ENCODE measurements around the gene OCA2.

The OCA2 gene

DNA sequence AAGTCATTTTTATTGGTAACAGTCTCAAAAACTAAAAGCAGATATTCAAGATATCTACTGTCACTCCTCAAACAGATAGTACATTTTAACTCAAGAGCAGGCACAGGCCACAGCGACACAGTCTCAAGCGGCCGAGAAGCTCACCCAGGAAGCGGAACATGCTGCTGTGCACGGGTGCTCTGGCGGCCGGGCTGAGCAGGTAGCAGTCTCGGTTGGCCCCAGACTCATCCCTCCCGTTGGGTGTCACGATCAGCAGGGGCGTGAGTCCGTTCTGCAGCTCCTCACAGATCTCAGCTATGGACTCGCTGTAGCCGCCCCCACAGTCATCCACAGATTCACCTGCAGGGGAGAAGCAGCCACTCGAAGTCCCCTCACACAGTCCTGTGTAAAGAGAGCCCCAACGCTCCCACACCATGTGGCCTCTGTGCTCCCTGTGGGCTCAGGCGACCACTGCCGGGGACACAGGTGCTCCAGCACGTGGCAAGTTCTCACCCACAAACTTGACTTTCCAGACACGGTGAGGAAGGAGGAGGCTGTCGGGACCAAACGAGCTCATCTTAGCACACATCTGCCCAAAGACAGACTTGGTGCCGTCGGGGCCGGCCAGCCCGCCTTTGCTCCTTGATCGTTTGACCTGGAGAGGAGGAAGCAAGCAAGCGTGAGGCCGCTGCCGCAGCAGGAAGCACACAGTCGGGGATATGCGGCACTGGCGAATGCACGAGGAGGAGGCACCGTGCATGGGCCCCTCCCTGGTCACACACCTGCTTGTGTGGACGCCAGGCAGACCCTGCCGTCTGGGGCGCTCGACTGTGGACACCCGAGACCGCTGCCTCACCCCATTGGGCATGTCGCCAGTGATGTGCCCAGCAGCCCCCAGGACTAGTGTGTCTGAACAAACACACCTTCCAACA, 17.7 kb upstream of the OCA2 start:
- TF ChIP-seq, protein P1, sequence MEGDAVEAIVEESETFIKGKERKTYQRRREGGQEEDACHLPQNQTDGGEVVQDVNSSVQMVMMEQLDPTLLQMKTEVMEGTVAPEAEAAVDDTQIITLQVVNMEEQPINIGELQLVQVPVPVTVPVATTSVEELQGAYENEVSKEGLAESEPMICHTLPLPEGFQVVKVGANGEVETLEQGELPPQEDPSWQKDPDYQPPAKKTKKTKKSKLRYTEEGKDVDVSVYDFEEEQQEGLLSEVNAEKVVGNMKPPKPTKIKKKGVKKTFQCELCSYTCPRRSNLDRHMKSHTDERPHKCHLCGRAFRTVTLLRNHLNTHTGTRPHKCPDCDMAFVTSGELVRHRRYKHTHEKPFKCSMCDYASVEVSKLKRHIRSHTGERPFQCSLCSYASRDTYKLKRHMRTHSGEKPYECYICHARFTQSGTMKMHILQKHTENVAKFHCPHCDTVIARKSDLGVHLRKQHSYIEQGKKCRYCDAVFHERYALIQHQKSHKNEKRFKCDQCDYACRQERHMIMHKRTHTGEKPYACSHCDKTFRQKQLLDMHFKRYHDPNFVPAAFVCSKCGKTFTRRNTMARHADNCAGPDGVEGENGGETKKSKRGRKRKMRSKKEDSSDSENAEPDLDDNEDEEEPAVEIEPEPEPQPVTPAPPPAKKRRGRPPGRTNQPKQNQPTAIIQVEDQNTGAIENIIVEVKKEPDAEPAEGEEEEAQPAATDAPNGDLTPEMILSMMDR (conservative IDR thresholded peaks at IDR 0.05) = no peak
- no peak overlapping the region for H3K27ac ChIP-seq

DNA sequence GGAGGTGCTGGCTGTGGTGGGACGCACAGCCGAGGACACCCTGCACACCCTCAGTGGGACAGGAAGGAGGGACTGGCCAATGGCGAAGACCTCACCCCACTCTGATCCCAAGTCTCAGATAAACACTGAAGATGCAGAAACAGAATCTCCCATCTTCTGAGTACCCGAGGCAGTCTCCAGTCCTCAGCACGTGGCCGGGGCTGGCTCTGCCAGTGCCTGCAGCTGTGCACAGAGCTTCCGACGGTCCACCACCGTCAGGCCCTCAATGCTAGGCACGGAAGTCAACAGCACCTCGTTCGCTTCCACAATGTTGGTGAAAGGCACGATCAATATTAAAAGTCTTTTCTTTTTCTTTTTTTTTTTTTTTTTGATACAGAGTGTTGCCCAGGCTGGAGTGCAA, 16.8 kb upstream of the OCA2 start:
- no peak overlapping the region for H3K27ac ChIP-seq
- TF ChIP-seq, protein P1 (conservative IDR thresholded peaks at IDR 0.05) = no peak

DNA sequence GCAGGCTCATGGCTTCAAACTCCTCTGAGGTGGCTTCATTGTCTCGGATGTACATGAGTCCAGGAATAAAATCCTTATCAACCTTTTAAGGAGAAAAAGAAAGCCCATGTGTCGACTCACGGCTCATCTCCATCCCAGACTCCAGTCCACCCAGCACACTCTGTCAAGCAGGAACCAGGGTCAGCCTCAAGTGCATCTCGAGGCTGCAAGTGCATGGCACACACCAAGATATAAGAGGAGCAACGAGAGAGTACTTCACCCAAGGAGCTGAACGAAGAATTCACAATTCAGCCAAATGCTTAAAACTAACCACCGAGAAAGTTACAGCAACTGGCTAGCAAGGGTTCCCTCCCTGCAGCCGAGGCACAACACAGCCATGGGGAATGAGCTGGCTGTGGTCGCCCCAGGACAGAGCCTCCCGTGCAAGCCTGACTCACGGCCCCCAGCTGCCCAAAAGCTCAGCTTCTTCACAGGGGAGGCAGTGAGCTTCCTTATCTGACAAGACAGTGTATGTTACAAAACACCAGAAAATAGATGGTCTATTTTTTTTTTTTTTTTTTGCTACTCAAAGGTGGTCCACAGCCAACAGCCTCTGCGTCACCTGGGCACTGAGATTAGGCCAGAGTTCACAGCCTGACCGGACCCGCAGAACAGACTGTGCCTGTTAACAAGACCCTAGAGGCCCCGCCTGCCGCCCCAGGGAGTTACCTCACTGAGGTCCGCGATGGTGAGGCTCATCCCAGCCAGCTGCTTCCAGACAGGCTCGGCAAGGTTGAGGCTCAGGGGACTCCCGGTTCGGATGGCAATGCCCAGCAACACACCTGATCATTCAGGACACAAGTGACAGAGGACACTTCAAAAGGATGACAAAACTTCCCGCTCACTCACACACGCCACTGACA, 15.9 kb upstream of the OCA2 start:
- H3K27ac ChIP-seq = no peak overlapping the region
- TF ChIP-seq, protein P1 (conservative IDR thresholded peaks at IDR 0.05) = no peak

GRCh38 chr15:28114114-28114455, 15.0 kb upstream of the OCA2 start:
- TF ChIP-seq, protein P1 (conservative IDR thresholded peaks at IDR 0.05) = no peak
- H3K27ac ChIP-seq = no peak overlapping the region

DNA sequence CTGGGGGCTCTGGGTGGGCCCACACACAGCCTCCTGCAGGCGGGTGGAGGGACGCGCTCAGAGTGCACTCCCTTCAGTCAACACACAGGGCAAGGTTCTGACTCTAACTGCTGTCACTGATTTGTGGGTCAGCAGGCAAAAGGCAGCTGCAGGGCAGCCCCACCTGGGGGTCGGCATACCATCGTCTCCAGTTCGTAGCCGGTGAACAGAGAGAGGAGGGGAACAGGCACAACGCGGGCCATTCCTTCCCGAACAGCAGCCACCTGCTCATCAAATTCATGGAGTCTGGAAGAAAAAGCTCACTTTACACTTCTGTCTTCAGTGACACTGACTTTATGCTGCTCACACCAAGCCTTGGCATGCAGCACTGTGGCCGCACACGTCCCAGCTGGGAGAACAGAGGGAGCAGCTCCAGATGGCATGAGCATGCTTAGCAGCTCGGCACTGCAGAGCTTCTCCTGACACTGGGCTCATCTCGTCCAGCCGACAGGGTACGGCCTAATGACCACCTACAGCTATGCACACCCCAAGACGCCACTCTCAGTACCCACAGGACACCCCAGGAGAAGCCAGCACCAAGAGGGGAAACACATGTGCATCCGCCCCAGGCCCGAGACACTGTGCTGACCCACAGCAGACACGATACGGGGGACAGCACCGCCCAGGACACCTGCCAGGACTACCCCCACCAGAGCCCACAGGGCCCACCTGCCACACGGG, 14.4 kb upstream of the OCA2 start:
- TF ChIP-seq, protein P1 (conservative IDR thresholded peaks at IDR 0.05) = no peak
- no peak overlapping the region for H3K27ac ChIP-seq

- no peak overlapping the region for H3K27ac ChIP-seq
These were observed 13.8 kb upstream of the OCA2 start for GRCh38 chr15:28112962-28113361.

More at GRCh38 chr15:28112962-28113361, 13.8 kb upstream of the OCA2 start:
- TF ChIP-seq, protein P1 (conservative IDR thresholded peaks at IDR 0.05) = no peak

Data from VCaP (cell line).